Smooth muscle cell (in vitro differentiated cells): ENCODE measurements around the gene ESRRG. TPM values are rescaled to one million over a fixed set of nuclear protein-coding genes. Genes with fewer than 3 reads are reported as not detected.

Experiments used
- DNase-seq: peaks from one replicate; lab custom pipeline; 2025; ENCODE audit not compliant: unreplicated experiment; lab: John Stamatoyannopoulos, UW
- H2AFZ ChIP-seq: fragments of 200-600 bp; sonication (generic); 2 replicates; pipeline ENCODE4 v1.6.0; 2016; ENCODE audit warnings: antibody characterized with exemption, low read depth, mild to moderate bottlenecking
- H3F3A ChIP-seq: fragments of 200-600 bp; sonication (generic); 2 replicates; pipeline ENCODE4 v1.6.0; 2017; ENCODE audit warnings: antibody characterized with exemption, low read depth
- H3K27ac ChIP-seq: fragments of 200-600 bp; sonication (generic); 2 replicates; pipeline ENCODE4 v1.5.1; 2016; ENCODE audit warnings: low read depth, mild to moderate bottlenecking
- H3K27me3 ChIP-seq: fragments of 200-600 bp; sonication (generic); 2 replicates; pipeline ENCODE4 v1.6.1; 2016; ENCODE audit warnings: low read depth, mild to moderate bottlenecking
- H3K36me3 ChIP-seq: fragments of 200-600 bp; sonication (generic); 2 replicates; pipeline ENCODE4 v1.5.1; 2016; ENCODE audit warnings: low read depth
- H3K4me1 ChIP-seq: fragments of 200-600 bp; sonication (generic); 2 replicates; pipeline ENCODE4 v1.5.1; 2016; ENCODE audit warnings: low read depth
- H3K4me2 ChIP-seq: fragments of 200-600 bp; sonication (generic); 2 replicates; pipeline ENCODE4 v1.6.0; 2016; ENCODE audit warnings: mild to moderate bottlenecking
- H3K4me3 ChIP-seq: fragments of 200-600 bp; sonication (generic); 2 replicates; pipeline ENCODE4 v1.5.1; 2016; ENCODE audit warnings: mild to moderate bottlenecking
- H3K79me2 ChIP-seq: fragments of 200-600 bp; sonication (generic); 2 replicates; pipeline ENCODE4 v1.6.0; 2016; ENCODE audit warnings: low read depth, mild to moderate bottlenecking
- H3K9ac ChIP-seq: fragments of 200-600 bp; sonication (generic); 2 replicates; pipeline ENCODE4 v1.6.0; 2016; ENCODE audit warnings: low read depth
- H3K9me3 ChIP-seq: fragments of 200-600 bp; sonication (generic); replicated peaks from 2 replicates; pipeline ENCODE4 v1.5.1; 2016; ENCODE audit warnings: low read depth
- H4K20me1 ChIP-seq: fragments of 200-600 bp; sonication (generic); 2 replicates; pipeline ENCODE4 v1.6.0; 2016; ENCODE audit warnings: low read depth
- WGBS: methylation state at CpG from one replicate; pipeline ENCODE4 v1.1.7; 2016; ENCODE audit warnings: low lambda C conversion rate; 5-methylcytosine and 5-hydroxymethylcytosine counted together
- polyA plus RNA-seq: library from polyadenylated mRNA; unstranded; fragments of >200 nt; fragmentation: Nextera tagmentation; extraction: Ambion mirVana; gene quantifications from 2 replicates; pipeline ENCODE4 v1.2.1, GENCODE V29; 2016
- total RNA-seq: library from RNA; depleted of rRNA; stranded (reverse); fragments of >200 nt; gene quantifications from 2 replicates; pipeline ENCODE4 v1.2.3, GENCODE V29; 2014
- TF ChIP-seq, protein P1 (sequence below): fragments of 200-600 bp; sonication (generic); IDR thresholded peaks from 2 replicates; pipeline ENCODE4 v1.5.1; 2017; ENCODE audit warnings: borderline replicate concordance, mild to moderate bottlenecking, antibody characterized with exemption; ENCODE audit not compliant: insufficient read depth, poor library complexity, severe bottlenecking

ESRRG gene
- total and polyA plus RNA-seq, 2 experiments from 2014 or later = 0.26 TPM; not detected in 1

DNA sequence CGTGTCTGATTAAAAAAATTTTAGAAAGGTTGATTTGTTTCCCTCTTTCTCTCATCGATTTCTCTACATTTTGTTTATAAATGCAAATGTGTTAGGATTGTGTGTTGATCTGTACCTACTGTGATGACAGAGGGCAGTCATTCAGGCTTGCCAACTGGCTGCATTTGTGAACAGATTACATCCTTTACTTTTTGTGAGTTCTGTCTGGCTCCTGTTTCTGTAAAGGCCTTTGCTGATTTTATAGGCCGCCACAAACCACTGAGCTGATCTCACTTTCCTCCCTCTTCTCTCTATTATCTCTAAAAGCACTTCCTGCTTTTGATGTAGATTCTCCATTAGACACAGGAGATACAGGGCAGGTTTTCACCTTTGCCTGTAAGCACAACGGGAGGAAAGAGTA is 106.8 kb downstream of the ESRRG start:
- no peak overlapping the region for H3K4me2 ChIP-seq
- H3K36me3 ChIP-seq = no peaks in the 10 kb centered on the region
- no peaks in the 10 kb centered on the region for H3F3A ChIP-seq
- no peak for DNase-seq
- H3K27ac ChIP-seq = no peak overlapping the region
- no peak overlapping the region for H3K4me3 ChIP-seq
- no peak overlapping the region for H3K9ac ChIP-seq
- TF ChIP-seq, protein P1, sequence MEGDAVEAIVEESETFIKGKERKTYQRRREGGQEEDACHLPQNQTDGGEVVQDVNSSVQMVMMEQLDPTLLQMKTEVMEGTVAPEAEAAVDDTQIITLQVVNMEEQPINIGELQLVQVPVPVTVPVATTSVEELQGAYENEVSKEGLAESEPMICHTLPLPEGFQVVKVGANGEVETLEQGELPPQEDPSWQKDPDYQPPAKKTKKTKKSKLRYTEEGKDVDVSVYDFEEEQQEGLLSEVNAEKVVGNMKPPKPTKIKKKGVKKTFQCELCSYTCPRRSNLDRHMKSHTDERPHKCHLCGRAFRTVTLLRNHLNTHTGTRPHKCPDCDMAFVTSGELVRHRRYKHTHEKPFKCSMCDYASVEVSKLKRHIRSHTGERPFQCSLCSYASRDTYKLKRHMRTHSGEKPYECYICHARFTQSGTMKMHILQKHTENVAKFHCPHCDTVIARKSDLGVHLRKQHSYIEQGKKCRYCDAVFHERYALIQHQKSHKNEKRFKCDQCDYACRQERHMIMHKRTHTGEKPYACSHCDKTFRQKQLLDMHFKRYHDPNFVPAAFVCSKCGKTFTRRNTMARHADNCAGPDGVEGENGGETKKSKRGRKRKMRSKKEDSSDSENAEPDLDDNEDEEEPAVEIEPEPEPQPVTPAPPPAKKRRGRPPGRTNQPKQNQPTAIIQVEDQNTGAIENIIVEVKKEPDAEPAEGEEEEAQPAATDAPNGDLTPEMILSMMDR = no peak
- no peaks in the 10 kb centered on the region for H3K9me3 ChIP-seq
- no peaks in the 10 kb centered on the region for H3K79me2 ChIP-seq
- 58% methylated on average over 4 of the region's 4 CpGs for WGBS
- no peaks in the 10 kb centered on the region for H4K20me1 ChIP-seq
- peaks cover 5% of the 10 kb centered on the region for H3K4me1 ChIP-seq
- peaks cover 5% of the 10 kb centered on the region for H3K27me3 ChIP-seq
- H2AFZ ChIP-seq = no peak overlapping the region

- 91% methylated on average over 12 of the region's 12 CpGs for WGBS
- Histone ChIP-seq H3K79me2 (no peaks in the 10 kb centered on the region), H3F3A (no peaks in the 10 kb centered on the region), H3K4me1 (peaks cover 5% of the 10 kb centered on the region), H3K27ac (no peak overlapping the region), H3K27me3 (peaks cover 5% of the 10 kb centered on the region), H3K9ac (no peak overlapping the region), H3K36me3 (no peaks in the 10 kb centered on the region), H3K9me3 (no peaks in the 10 kb centered on the region), H2AFZ (no peak overlapping the region), H3K4me3 (no peak overlapping the region), H3K4me2 (no peak overlapping the region), H4K20me1 (no peaks in the 10 kb centered on the region)
- DNase-seq = no peak
- TF ChIP-seq, protein P1 = no peak
Measured at GRCh38 chr1:216614011-216614934, 109.0 kb downstream of the ESRRG start.

GRCh38 chr1:216612291-216612690 is 110.9 kb downstream of the ESRRG start:
- Histone ChIP-seq H2AFZ (no peak overlapping the region), H3K4me2 (no peak overlapping the region), H3K79me2 (no peaks in the 10 kb centered on the region), H3K4me1 (peaks cover 5% of the 10 kb centered on the region), H3K36me3 (no peaks in the 10 kb centered on the region), H3K27ac (no peak overlapping the region), H3K9ac (no peak overlapping the region), H3K4me3 (no peak overlapping the region), H3K9me3 (no peaks in the 10 kb centered on the region), H4K20me1 (no peaks in the 10 kb centered on the region), H3F3A (no peaks in the 10 kb centered on the region), H3K27me3 (peaks cover 6% of the 10 kb centered on the region)
- 83% methylated on average over 2 of the region's 2 CpGs for WGBS
- TF ChIP-seq, protein P1 = no peak
- no peak for DNase-seq
